Spleen (tissue), 7 donors: ENCODE measurements around the gene RNF141.

ENCODE experiments used
- CTCF ChIP-seq, 11 experiments: fragments of 200-600 bp in 7 of 11; fragments of 450-650 bp in 4 of 11; sonication (generic) in 4 of 11; IDR thresholded peaks in 8 of 11; conservative IDR thresholded peaks in 3 of 11; 1 replicate in 7 of 11; 2 replicates in 4 of 11; pipeline versions ENCODE4 v1.4.0 to v1.8.0; 2016 to 2021; ENCODE audit warnings: antibody characterized with exemption in 11 of 11, inconsistent platforms in 4 of 11, mild to moderate bottlenecking in 1 of 11
- POLR2A ChIP-seq, 3 donors: fragments of 450-650 bp; IDR thresholded peaks; one replicate each; pipeline ENCODE4 v1.5.1; 2017; ENCODE audit warnings: antibody characterized with exemption in 3 of 3, mild to moderate bottlenecking in 1 of 3
- POLR2AphosphoS5 ChIP-seq, 3 donors: sonication (generic); formaldehyde crosslinking; IDR thresholded peaks; one replicate each; pipeline ENCODE4 v1.5.1; 2017; ENCODE audit warnings: antibody characterized with exemption in 3 of 3
- donor health status: DM: no; HTN: no; CAD: no; lungs with moderate emphysema.
- donor health status: DM: no; HTN: no; CAD: no.
- donor health status: DM: no; HTN: no; CAD: no.

DNA sequence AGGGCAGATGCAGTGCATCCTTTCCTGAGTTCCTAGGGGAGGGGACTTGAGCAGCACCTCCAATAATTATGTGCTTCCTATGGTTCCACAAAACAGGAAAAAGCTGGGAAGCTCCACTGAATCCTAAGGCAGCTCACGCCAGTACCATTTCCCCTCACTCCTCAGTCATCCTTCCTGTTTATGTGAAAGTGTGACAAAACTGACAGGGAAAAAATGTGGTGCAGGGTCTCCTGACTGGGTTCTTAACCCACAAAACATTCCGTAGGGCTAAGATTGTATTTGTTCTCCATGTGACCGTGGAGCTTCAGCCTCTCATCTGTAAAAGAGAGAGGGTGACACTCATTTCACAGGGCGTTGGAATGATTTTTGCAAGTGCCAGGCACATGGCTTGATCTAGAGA lies 39.6 kb upstream of the RNF141 start:
- TF ChIP-seq CTCF (IDR thresholded peaks at IDR 0.05 in 8 of 11, conservative IDR thresholded peaks at IDR 0.05 in 3 of 11) = no peak
- no peak for TF ChIP-seq POLR2A (IDR thresholded peaks at IDR 0.05)
- TF ChIP-seq POLR2AphosphoS5 (IDR thresholded peaks at IDR 0.05) = no peak
